Suprapubic skin (tissue), 4 donors: ENCODE data around the gene HRK. TPM values are rescaled to one million over a fixed set of nuclear protein-coding genes. Genes with fewer than 3 reads are reported as not detected.

Experiments
- DNase-seq, 2 donors: peaks; one replicate each; pipeline ENCODE4 v3.0.0-alpha.2; 2019; ENCODE audit warnings: low spot score in 2 of 2
- H3K27ac ChIP-seq: fragments of 200-600 bp; sonication (generic); one replicate; pipeline ENCODE4 v1.5.1; 2019
- H3K27me3 ChIP-seq: fragments of 200-600 bp; sonication (generic); one replicate; pipeline ENCODE4 v1.5.1; 2019
- H3K36me3 ChIP-seq: fragments of 200-600 bp; sonication (generic); one replicate; pipeline ENCODE4 v1.5.1; 2019
- H3K4me1 ChIP-seq: fragments of 200-600 bp; sonication (generic); one replicate; pipeline ENCODE4 v1.5.1; 2019
- H3K4me3 ChIP-seq: fragments of 200-600 bp; sonication (generic); one replicate; pipeline ENCODE4 v1.5.1; 2019; ENCODE audit warnings: mild to moderate bottlenecking
- H3K9me3 ChIP-seq: fragments of 200-600 bp; sonication (generic); one replicate; pipeline ENCODE4 v1.5.1; 2019
- EP300 ChIP-seq: sonication (generic); formaldehyde crosslinking; IDR thresholded peaks from one replicate; pipeline ENCODE4 v1.6.1; 2017; ENCODE audit warnings: antibody characterized with exemption
- POLR2A ChIP-seq, 2 donors: fragments of 450-650 bp; IDR thresholded peaks; one replicate each; pipeline ENCODE4 v1.6.1; 2017; ENCODE audit warnings: antibody characterized with exemption in 2 of 2, mild to moderate bottlenecking in 2 of 2, moderate library complexity in 2 of 2
- POLR2AphosphoS5 ChIP-seq, 3 donors: sonication (generic); formaldehyde crosslinking; IDR thresholded peaks; one replicate each; pipeline ENCODE4 v1.6.1; 2017; ENCODE audit warnings: antibody characterized with exemption in 3 of 3
- WGBS: methylation state at CpG from one replicate; pipeline ENCODE4 v1.1.5; 2018; 5-methylcytosine and 5-hydroxymethylcytosine counted together
- total RNA-seq, 4 donors: library from RNA; depleted of rRNA; stranded (reverse); fragments of >200 nt; gene quantifications; one replicate each; pipeline ENCODE4 v1.1.0, GENCODE V29; 2016
- TF ChIP-seq, protein P1 (sequence below), 2 donors: fragments of 200-600 bp in 1 of 2; fragments of 450-650 bp in 1 of 2; sonication (generic) in 1 of 2; IDR thresholded peaks; one replicate each; pipeline ENCODE4 v1.5.1; 2016 to 2019; ENCODE audit warnings: antibody characterized with exemption in 2 of 2, mild to moderate bottlenecking in 1 of 2, moderate library complexity in 1 of 2

The HRK gene
- total RNA-seq, 4 donors from 2014 or later: not detected

DNA sequence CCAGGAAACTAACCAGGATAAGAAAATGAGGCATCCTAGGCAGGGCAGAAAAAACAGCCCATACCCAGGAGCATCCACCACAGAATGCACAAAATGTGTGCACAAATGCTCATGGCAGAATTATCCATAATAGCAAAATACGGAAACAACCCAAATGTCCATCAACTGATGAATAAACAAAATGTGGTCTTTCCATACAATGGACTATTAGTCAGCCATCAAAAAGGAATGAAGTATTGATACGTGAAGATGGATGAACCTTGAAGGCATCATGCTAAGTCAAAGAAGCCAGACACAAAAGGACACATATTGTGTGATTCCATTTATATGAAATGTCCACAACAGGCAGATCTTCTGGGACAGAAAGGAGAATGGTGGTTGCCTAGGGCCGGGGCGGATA, 19.1 kb downstream of the HRK start:
- no peaks in the 10 kb centered on the region for H3K9me3 ChIP-seq
- peaks cover 18% of the 10 kb centered on the region for H3K27me3 ChIP-seq
- TF ChIP-seq EP300 (no peak), POLR2AphosphoS5 (IDR thresholded peaks at IDR 0.05) (no peak), POLR2A (IDR thresholded peaks at IDR 0.05) (no peak)
- TF ChIP-seq, protein P1, sequence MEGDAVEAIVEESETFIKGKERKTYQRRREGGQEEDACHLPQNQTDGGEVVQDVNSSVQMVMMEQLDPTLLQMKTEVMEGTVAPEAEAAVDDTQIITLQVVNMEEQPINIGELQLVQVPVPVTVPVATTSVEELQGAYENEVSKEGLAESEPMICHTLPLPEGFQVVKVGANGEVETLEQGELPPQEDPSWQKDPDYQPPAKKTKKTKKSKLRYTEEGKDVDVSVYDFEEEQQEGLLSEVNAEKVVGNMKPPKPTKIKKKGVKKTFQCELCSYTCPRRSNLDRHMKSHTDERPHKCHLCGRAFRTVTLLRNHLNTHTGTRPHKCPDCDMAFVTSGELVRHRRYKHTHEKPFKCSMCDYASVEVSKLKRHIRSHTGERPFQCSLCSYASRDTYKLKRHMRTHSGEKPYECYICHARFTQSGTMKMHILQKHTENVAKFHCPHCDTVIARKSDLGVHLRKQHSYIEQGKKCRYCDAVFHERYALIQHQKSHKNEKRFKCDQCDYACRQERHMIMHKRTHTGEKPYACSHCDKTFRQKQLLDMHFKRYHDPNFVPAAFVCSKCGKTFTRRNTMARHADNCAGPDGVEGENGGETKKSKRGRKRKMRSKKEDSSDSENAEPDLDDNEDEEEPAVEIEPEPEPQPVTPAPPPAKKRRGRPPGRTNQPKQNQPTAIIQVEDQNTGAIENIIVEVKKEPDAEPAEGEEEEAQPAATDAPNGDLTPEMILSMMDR (IDR thresholded peaks at IDR 0.05): no peak

DNA sequence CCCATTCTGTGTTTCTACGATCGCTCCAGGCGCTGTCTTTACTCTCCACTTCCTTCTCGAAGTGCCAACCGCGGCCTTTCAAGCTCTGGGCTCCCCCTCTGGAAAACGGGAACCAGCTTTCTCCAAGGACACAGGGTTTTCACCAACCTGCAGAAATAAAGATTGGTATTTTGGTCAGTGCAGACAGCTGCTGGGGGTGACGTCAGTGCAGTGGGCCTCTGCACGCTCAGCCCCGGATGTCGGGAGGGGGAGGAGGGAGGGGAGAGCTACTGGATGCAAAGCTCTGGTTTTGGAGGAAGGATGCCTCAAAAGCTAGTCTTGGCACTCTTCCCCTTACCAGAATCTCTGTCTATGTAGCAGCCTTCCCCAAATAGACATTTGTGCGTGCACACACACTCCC, 19.9 kb downstream of the HRK start:
- Histone ChIP-seq H3K4me1 (no peaks in the 10 kb centered on the region), H3K27ac (no peak overlapping the region), H3K27me3 (peaks cover 24% of the 10 kb centered on the region), H3K36me3 (no peaks in the 10 kb centered on the region), H3K4me3 (no peak overlapping the region), H3K9me3 (no peaks in the 10 kb centered on the region)
- no peak for DNase-seq
- TF ChIP-seq POLR2A (IDR thresholded peaks at IDR 0.05) (no peak), POLR2AphosphoS5 (IDR thresholded peaks at IDR 0.05) (no peak), EP300 (no peak)
- WGBS: 36% methylated on average over 12 of the region's 12 CpGs

More for the DNA sequence above, 19.1 kb downstream of the HRK start:
- H3K36me3 ChIP-seq: no peaks in the 10 kb centered on the region
- H3K4me1 ChIP-seq: no peaks in the 10 kb centered on the region
- H3K4me3 ChIP-seq: no peak overlapping the region
- no peak for DNase-seq
- H3K27ac ChIP-seq: no peak overlapping the region
- WGBS: 84% methylated on average over 4 of the region's 4 CpGs

DNA sequence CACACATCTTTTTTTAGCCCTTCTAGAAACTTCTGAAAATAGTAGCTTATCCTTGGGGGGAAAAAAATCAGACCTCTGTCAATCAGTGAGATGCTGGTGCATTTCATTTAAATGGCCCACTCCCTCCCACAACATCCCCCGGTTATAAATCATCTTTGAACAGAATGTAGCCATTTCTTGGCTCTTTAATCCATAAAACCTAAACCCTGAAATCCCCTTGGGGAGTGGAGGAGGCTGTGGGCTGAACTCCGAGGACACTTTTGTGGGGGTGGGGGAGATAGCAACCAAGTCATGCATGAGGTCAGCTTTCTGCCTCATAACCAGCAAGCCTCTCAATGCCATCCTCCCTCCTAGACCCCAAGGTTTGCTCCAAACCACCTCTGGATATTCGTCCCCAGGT, 21.0 kb downstream of the HRK start:
- no peak for TF ChIP-seq POLR2A (IDR thresholded peaks at IDR 0.05)
- TF ChIP-seq POLR2AphosphoS5 (IDR thresholded peaks at IDR 0.05): no peak
- TF ChIP-seq, protein P1 (IDR thresholded peaks at IDR 0.05): no peak
- TF ChIP-seq EP300: no peak
- no peak for DNase-seq
- Histone ChIP-seq H3K4me3 (no peak overlapping the region), H3K27ac (no peak overlapping the region), H3K4me1 (no peaks in the 10 kb centered on the region), H3K36me3 (no peaks in the 10 kb centered on the region), H3K9me3 (no peaks in the 10 kb centered on the region), H3K27me3 (peaks cover 28% of the 10 kb centered on the region)
- 56% methylated on average over 3 of the region's 3 CpGs for WGBS

DNA sequence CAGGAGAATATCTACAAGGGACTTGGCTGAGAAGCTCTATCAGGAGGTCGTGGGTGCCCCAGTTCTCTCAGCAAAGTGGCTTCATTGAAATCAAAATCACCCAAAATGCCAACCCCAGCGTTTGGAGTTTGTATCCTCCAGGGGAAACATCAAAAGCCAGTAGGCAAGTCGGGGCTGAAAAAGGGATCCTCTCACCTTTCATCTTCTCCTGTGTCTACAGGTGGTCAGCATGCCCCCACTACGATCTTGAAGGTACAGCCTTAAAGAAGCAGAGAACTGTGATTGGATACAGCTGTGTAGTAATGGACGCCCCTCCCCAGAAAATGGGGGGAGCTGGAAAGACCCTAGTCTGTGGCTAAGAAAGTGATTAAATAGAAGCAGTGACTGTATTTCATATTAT, 22.2 kb downstream of the HRK start:
- peaks cover 34% of the 10 kb centered on the region for H3K27me3 ChIP-seq
- no peak for DNase-seq
- H3K27ac ChIP-seq: no peak overlapping the region
- no peaks in the 10 kb centered on the region for H3K4me1 ChIP-seq
- no peaks in the 10 kb centered on the region for H3K9me3 ChIP-seq
- no peaks in the 10 kb centered on the region for H3K36me3 ChIP-seq
- 27% methylated on average over 5 of the region's 5 CpGs for WGBS
- no peak overlapping the region for H3K4me3 ChIP-seq
- TF ChIP-seq POLR2A (IDR thresholded peaks at IDR 0.05): no peak
- TF ChIP-seq, protein P1 (IDR thresholded peaks at IDR 0.05): no peak
- no peak for TF ChIP-seq EP300
- no peak for TF ChIP-seq POLR2AphosphoS5 (IDR thresholded peaks at IDR 0.05)

DNA sequence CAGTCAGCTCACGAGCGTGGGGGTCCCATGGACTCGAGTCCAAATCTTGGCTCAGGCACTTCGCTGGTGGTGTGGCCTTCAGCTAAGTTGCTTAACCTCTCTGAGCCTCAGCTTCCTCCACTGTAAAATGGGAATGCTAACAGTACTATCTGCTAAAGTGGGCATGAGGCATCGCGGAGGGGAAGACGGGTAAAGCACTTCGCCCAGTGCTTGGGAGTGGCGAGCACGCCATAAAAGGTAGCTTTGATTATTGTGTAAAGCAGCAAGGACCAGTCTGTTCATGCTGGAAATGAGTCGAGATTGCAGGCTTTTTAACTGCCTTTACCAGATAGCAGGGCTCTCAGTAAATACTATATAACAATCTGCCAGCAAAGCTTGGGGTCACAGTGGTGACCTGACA, 24.5 kb downstream of the HRK start:
- Histone ChIP-seq H3K4me1 (no peaks in the 10 kb centered on the region), H3K27me3 (peaks cover 44% of the 10 kb centered on the region), H3K9me3 (no peaks in the 10 kb centered on the region), H3K27ac (no peak overlapping the region), H3K4me3 (no peak overlapping the region), H3K36me3 (no peaks in the 10 kb centered on the region)
- DNase-seq: no peak
- no peak for TF ChIP-seq POLR2AphosphoS5 (IDR thresholded peaks at IDR 0.05)
- TF ChIP-seq EP300: no peak
- TF ChIP-seq, protein P1 (IDR thresholded peaks at IDR 0.05): no peak
- no peak for TF ChIP-seq POLR2A (IDR thresholded peaks at IDR 0.05)
- WGBS: 84% methylated on average over 11 of the region's 11 CpGs
